Neural cell (in vitro differentiated cells): Measurements from ENCODE around the gene PODN. TPM values are rescaled to one million over a fixed set of nuclear protein-coding genes. Genes with fewer than 3 reads are reported as not detected.

Experiments
- H2AFZ ChIP-seq: fragments of 200-600, 300-800 bp; sonication (generic), shearing (Covaris generic); 2 replicates; pipeline ENCODE4 v1.6.0; 2014; ENCODE audit warnings: low read depth, mild to moderate bottlenecking, antibody characterized with exemption, low read length, moderate library complexity
- H3F3A ChIP-seq: fragments of 200-600 bp; shearing (Covaris generic); 2 replicates; pipeline ENCODE4 v1.6.1; 2016; ENCODE audit warnings: mild to moderate bottlenecking, moderate library complexity, mixed read lengths, antibody characterized with exemption, low read length; ENCODE audit not compliant: insufficient read depth, poor library complexity, severe bottlenecking
- H3K27ac ChIP-seq: fragments of 200-600, 300-800 bp; sonication (generic), shearing (Covaris generic); 2 replicates; pipeline ENCODE4 v1.5.1; 2014; ENCODE audit warnings: mild to moderate bottlenecking, low read length, moderate library complexity
- H3K27me3 ChIP-seq: fragments of 300-800, 200-600 bp; sonication (generic), shearing (Covaris generic); 2 replicates; pipeline ENCODE4 v1.6.0; 2014; ENCODE audit warnings: mild to moderate bottlenecking, low read depth, low read length, moderate library complexity; ENCODE audit not compliant: insufficient read depth
- H3K36me3 ChIP-seq: fragments of 300-800, 200-600 bp; sonication (generic), shearing (Covaris generic); 2 replicates; pipeline ENCODE4 v1.5.1; 2014; ENCODE audit warnings: mild to moderate bottlenecking, antibody characterized with exemption, low read length, moderate library complexity; ENCODE audit not compliant: insufficient read depth
- H3K4me2 ChIP-seq: fragments of 300-800, 200-600 bp; sonication (generic), shearing (Covaris generic); 2 replicates; pipeline ENCODE4 v1.6.0; 2014; ENCODE audit warnings: mild to moderate bottlenecking, low read length
- H3K4me3 ChIP-seq: fragments of 300-800, 200-600 bp; sonication (generic), shearing (Covaris generic); 2 replicates; pipeline ENCODE4 v1.5.1; 2014; ENCODE audit warnings: mild to moderate bottlenecking, low read length, moderate library complexity
- H3K79me2 ChIP-seq: fragments of 200-600 bp; shearing (Covaris generic); replicated peaks from 2 replicates; pipeline ENCODE4 v1.6.0; 2014; ENCODE audit warnings: mild to moderate bottlenecking, low read length, moderate library complexity; ENCODE audit not compliant: insufficient read depth
- H3K9ac ChIP-seq: fragments of 300-800, 200-600 bp; sonication (generic), shearing (Covaris generic); 2 replicates; pipeline ENCODE4 v1.6.1; 2016; ENCODE audit warnings: mild to moderate bottlenecking, low read length, mixed read lengths
- H3K9me2 ChIP-seq: fragments of 200-600 bp; shearing (Covaris generic); 2 replicates; pipeline ENCODE4 v1.6.1; 2016; ENCODE audit warnings: mild to moderate bottlenecking, low read length, mixed read lengths; ENCODE audit not compliant: insufficient read depth
- H3K9me3 ChIP-seq: fragments of 200-600, 300-800 bp; sonication (generic), shearing (Covaris generic); 2 replicates; pipeline ENCODE4 v1.6.1; 2016; ENCODE audit warnings: mild to moderate bottlenecking, mixed run types, low read length, moderate library complexity, mixed read lengths
- H4K20me1 ChIP-seq: fragments of 200-600 bp; shearing (Covaris generic); 2 replicates; pipeline ENCODE4 v1.6.1; 2016; ENCODE audit warnings: mild to moderate bottlenecking, mixed run types; ENCODE audit not compliant: insufficient read depth
- EP300 ChIP-seq: fragments of 450-650 bp; conservative IDR thresholded peaks from 2 replicates; pipeline ENCODE4 v1.6.1; 2014; ENCODE audit warnings: antibody characterized with exemption, mild to moderate bottlenecking, moderate library complexity; ENCODE audit not compliant: poor library complexity, severe bottlenecking
- EZH2 ChIP-seq: fragments of 200-600, 300-800 bp; shearing (Covaris generic), sonication (generic); IDR thresholded peaks from 2 replicates; pipeline ENCODE4 v1.6.1; 2014; ENCODE audit warnings: antibody characterized with exemption, low read length, borderline replicate concordance, mild to moderate bottlenecking; ENCODE audit not compliant: insufficient read depth, poor library complexity, severe bottlenecking
- MXI1 ChIP-seq: fragments of 450-650 bp; conservative IDR thresholded peaks from 2 replicates; pipeline ENCODE4 v1.6.1; 2014; ENCODE audit warnings: antibody characterized with exemption, mild to moderate bottlenecking; ENCODE audit not compliant: poor library complexity, severe bottlenecking
- POLR2AphosphoS5 ChIP-seq: IDR thresholded peaks from 2 replicates; pipeline ENCODE4 v1.6.1; 2012
- RAD21 ChIP-seq: fragments of 450-650 bp; conservative IDR thresholded peaks from 2 replicates; pipeline ENCODE4 v1.6.1; 2014; ENCODE audit warnings: antibody characterized with exemption, mild to moderate bottlenecking, moderate library complexity
- REST ChIP-seq: IDR thresholded peaks from 2 replicates; pipeline ENCODE4 v1.6.1; 2012; ENCODE audit warnings: borderline replicate concordance
- SMC3 ChIP-seq: fragments of 450-650 bp; conservative IDR thresholded peaks from 2 replicates; pipeline ENCODE4 v1.6.1; 2014; ENCODE audit warnings: antibody characterized with exemption, mild to moderate bottlenecking, moderate library complexity; ENCODE audit not compliant: poor library complexity
- TAF1 ChIP-seq: IDR thresholded peaks from 2 replicates; pipeline ENCODE4 v1.6.1; 2012; ENCODE audit warnings: low read depth
- polyA plus RNA-seq: library from polyadenylated mRNA; depleted of rRNA; stranded (reverse); fragments of >200 nt; gene quantifications from 2 replicates; pipeline ENCODE4 v1.2.3, GENCODE V29; 2014
- TF ChIP-seq, protein P1 (sequence below): fragments of 450-650 bp; IDR thresholded peaks from 2 replicates; pipeline ENCODE4 v1.5.1; 2014; ENCODE audit warnings: antibody characterized with exemption, mild to moderate bottlenecking, moderate library complexity; ENCODE audit not compliant: poor library complexity, severe bottlenecking

PODN gene
- polyA plus RNA-seq, 1 donor from 2014 or later: 0.07 TPM

DNA sequence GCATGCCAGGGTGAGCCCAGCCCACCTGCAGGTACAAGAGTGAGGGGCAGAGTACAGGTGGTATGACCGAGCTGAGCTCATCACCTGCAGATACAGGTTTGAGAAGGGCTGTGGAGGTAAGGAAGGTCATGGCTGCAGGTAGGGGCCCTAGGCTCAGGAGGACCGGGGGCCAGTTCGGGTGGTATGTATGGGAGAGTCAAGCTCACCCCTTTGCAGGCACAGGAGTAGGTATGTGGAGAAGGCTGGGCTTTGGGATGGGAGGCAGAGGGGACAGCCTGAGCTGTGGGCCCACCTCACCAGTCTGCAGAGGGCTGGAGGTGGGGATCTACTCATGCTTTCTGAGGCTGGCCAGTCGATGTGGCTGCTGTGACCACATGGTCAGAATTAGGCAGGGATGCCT, 17.2 kb downstream of the PODN start:
- Histone ChIP-seq H3K27ac (no peak overlapping the region), H3K4me3 (no peak overlapping the region), H3K9me2 (no peaks in the 10 kb centered on the region), H3K9ac (no peak overlapping the region), H3K4me2 (no peak overlapping the region), H4K20me1 (no peaks in the 10 kb centered on the region), H3K79me2 (no peaks in the 10 kb centered on the region), H3F3A (no peaks in the 10 kb centered on the region), H3K27me3 (no peaks in the 10 kb centered on the region), H3K9me3 (no peaks in the 10 kb centered on the region), H2AFZ (no peak overlapping the region), H3K36me3 (no peaks in the 10 kb centered on the region)
- TF ChIP-seq, protein P1, sequence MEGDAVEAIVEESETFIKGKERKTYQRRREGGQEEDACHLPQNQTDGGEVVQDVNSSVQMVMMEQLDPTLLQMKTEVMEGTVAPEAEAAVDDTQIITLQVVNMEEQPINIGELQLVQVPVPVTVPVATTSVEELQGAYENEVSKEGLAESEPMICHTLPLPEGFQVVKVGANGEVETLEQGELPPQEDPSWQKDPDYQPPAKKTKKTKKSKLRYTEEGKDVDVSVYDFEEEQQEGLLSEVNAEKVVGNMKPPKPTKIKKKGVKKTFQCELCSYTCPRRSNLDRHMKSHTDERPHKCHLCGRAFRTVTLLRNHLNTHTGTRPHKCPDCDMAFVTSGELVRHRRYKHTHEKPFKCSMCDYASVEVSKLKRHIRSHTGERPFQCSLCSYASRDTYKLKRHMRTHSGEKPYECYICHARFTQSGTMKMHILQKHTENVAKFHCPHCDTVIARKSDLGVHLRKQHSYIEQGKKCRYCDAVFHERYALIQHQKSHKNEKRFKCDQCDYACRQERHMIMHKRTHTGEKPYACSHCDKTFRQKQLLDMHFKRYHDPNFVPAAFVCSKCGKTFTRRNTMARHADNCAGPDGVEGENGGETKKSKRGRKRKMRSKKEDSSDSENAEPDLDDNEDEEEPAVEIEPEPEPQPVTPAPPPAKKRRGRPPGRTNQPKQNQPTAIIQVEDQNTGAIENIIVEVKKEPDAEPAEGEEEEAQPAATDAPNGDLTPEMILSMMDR: no peak
- TF ChIP-seq EP300 (no peak), POLR2AphosphoS5 (no peak), TAF1 (no peak), RAD21 (no peak), SMC3 (no peak), EZH2 (no peak), MXI1 (no peak)

DNA sequence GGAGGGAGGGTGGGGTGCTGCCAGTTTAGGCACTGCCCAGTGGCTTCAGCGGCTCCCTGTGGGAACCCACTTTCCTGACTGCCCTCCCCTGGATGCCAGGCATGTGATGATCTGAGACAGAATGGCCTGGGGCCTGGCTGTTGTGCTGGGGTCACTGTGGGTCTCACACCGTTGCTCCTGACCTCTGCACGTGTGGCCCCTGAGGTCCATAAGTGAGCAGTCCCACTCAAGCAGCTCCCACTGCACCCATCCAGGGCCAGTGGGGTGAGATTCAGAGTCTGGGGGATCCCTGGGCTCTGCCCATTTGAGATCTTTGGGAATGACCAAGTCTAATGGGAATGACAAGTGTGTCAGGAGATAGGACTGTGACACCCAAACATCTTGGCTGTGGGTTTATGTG, 18.0 kb downstream of the PODN start:
- no peaks in the 10 kb centered on the region for H4K20me1 ChIP-seq
- TF ChIP-seq EZH2 (no peak), MXI1 (no peak), EP300 (no peak), TAF1 (no peak), SMC3 (no peak), REST (no peak), RAD21 (no peak), POLR2AphosphoS5 (no peak)
- TF ChIP-seq, protein P1: no peak
- no peaks in the 10 kb centered on the region for H3K9me2 ChIP-seq
- H3F3A ChIP-seq: no peaks in the 10 kb centered on the region
- no peak overlapping the region for H3K4me3 ChIP-seq
- H3K27me3 ChIP-seq: no peaks in the 10 kb centered on the region
- H3K27ac ChIP-seq: no peak overlapping the region
- H2AFZ ChIP-seq: no peak overlapping the region
- H3K9ac ChIP-seq: no peak overlapping the region
- no peaks in the 10 kb centered on the region for H3K9me3 ChIP-seq
- no peaks in the 10 kb centered on the region for H3K36me3 ChIP-seq
- no peak overlapping the region for H3K4me2 ChIP-seq
- H3K79me2 ChIP-seq: no peaks in the 10 kb centered on the region
